ENCODE data around the gene HOXC13.

DNA sequence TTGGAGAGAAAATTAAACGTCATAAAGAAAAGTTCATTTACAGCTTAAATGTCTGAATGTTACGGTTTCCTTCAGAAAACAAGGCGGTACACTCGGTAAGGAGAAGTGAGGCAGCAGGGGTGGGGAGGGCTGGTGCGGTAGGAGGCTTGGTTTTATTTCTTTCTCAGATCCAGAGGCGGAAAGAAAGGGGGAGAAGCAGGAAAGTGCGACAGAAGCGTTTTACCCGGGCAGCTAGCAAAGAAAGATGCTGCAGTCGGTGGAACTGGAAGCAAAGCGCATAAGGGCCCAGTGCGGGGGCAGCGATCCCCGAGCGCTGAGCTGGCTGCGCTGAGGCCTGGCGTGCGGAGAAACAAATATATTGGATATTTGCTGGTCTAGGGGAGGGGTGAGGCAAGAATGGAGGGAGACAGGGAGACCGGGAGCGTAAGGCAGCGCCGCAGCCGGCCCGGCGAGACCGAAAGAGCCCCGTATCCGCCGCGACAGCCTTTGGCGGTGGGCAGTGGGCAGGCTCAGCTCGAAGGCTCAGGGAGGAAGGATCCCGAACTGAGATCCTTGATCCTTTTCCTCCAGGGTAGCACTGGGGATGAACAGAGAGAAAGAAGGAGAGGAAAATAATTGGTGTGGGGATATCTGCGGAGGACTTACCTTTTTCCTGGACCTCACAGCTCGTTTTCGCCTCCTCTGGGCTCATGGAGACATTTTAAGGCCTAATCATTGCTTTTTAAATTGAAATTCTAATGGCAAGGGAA, 27.9 kb downstream of the HOXC13 start:
- no peak for TF ChIP-seq POLR2AphosphoS5 (IDR thresholded peaks at IDR 0.05; ENCODE audit: low read depth, low read length)
- no peak for TF ChIP-seq POLR2A (IDR thresholded peaks at IDR 0.05; ENCODE audit: low read depth, low read length)
